ENCODE results near the gene MYO9A.

GRCh38 chr15:72092691-72093090 lies 25.3 kb downstream of the MYO9A start:
- TF ChIP-seq CTCF (IDR thresholded peaks at IDR 0.05; ENCODE audit: poor library complexity) = no peak
- TF ChIP-seq EZH2 (IDR thresholded peaks at IDR 0.05; ENCODE audit: borderline replicate concordance) = no peak
- no peak for TF ChIP-seq EZH2phosphoT487 (IDR thresholded peaks at IDR 0.05; ENCODE audit: low read depth, severe bottlenecking, unreplicated experiment)

Data from hepatocyte (in vitro differentiated cells).